GM12873 (cell line): Measurements from ENCODE around the gene GTF2A1L.

Experiments
- TF ChIP-seq, protein P1 (sequence below): IDR thresholded peaks from 2 replicates; pipeline ENCODE4 v1.5.1; 2012; ENCODE audit warnings: low read depth, mild to moderate bottlenecking, moderate library complexity, low read length, control low read depth; ENCODE audit not compliant: insufficient read depth; ENCODE audit errors: missing control alignments

The GTF2A1L gene

DNA sequence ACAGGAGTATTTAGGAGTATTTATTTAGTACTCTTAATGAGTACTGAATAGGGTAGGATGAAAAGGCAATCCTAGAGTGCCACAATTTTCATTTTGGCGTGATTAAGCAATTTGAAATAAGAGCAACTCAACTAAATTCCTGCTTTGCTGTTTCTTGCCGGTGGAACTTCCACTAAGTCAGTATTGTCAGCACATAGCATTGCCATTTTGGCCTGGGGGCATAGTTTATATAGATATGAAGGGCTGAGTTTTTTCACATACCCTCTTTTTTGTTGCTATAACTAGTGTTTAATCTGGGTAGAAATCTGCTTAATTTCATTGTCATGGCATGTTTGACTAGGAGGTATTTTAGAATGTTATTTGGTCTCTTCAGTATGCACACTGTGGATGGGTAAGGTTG, 1.9 kb downstream of the GTF2A1L start:
- TF ChIP-seq, protein P1, sequence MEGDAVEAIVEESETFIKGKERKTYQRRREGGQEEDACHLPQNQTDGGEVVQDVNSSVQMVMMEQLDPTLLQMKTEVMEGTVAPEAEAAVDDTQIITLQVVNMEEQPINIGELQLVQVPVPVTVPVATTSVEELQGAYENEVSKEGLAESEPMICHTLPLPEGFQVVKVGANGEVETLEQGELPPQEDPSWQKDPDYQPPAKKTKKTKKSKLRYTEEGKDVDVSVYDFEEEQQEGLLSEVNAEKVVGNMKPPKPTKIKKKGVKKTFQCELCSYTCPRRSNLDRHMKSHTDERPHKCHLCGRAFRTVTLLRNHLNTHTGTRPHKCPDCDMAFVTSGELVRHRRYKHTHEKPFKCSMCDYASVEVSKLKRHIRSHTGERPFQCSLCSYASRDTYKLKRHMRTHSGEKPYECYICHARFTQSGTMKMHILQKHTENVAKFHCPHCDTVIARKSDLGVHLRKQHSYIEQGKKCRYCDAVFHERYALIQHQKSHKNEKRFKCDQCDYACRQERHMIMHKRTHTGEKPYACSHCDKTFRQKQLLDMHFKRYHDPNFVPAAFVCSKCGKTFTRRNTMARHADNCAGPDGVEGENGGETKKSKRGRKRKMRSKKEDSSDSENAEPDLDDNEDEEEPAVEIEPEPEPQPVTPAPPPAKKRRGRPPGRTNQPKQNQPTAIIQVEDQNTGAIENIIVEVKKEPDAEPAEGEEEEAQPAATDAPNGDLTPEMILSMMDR = no peak

DNA sequence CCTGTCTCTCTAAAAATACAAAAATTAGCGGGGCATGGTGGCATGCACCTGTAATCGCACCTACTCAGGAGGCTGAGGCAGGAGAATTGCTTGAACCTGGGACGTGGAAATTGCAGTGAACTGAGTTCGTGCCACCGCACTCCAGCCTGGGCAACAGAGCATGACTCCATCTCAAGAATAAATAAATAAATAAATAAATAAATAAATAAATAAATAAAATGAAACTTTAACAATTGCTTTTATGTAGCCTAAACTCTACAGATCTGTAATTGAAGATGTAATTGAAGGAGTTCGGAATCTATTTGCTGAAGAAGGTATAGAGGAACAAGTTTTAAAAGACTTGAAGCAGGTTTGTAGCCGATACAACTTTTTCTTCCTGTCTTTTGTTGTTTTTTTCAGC, 2.9 kb downstream of the GTF2A1L start:
- TF ChIP-seq, protein P1 = no peak

DNA sequence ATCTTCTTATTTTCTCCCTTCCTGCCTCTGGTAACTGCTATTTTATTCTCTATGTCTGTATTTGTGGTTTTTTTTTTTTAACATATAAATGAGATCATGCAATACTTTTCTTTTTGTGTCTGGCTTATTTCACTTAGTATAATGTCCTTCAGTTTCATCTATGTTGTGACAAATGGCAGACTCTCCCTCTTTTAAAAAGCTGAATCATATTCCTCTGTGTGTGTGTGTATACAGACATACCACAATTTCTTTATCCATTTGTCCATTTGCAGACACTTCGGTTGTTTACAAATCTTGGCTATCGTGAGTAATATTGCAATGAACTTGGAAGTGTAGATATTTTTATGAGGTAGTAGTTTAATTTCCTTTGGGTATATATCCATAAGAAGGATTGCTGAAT, 7.0 kb downstream of the GTF2A1L start:
- TF ChIP-seq, protein P1 = no peak

DNA sequence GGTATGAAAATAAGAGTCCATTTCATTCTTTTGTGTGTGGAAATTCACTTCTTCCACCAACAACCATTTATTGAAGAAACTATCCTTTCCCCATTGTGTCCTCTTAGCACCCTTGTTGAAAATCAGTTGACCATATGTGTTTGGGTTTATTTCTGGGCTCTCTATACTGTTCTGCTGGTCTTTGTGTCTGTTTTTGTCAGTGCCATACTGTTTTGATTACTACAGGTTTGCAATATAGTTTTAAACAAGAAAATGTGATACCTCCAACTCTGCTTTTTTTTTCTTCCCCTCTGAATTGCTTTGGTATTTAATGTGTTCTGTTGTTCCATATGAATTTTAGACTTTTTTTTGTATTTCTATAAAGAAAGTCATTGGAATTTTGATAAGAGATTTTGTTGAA, 8.4 kb downstream of the GTF2A1L start:
- TF ChIP-seq, protein P1 = no peak

DNA sequence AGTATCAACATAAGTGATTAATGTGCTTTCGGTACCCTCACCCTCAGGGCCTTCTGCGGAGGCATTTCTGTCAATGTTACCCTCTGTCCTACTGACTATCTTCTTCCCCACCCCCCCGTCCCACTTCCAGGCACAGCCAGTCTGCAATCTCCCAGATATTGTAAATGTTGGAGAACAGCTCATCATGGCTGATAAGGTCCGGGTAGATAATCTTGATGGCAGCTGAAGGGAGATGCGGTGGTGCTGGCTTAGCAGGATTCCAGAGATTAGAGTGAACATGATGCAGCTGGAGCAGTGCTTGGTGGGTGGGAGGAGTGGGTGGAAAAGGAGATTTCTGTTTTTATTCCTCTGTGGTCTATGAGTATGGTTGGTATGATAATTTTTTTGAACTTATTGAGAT, 15.5 kb downstream of the GTF2A1L start:
- TF ChIP-seq, protein P1 = no peak

DNA sequence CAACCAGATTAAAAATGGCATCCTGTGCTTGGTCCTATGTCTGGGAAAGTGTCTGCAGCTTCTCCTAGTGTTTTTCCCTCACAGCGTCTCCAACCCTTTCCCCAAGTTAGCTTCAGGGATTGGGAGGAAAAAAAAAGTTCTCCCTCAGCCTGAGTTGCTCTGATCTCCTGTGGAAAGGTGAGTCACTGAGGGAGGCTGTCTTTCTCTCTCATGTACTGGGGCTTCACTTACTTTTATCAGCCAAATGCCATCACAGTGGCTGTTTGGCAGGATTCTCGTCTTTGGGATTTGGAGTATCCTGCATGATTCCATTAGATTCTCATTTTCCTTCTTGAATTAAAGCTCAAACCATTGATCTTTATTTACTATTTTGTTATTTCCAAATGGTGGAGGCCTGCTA, 18.1 kb downstream of the GTF2A1L start:
- TF ChIP-seq, protein P1 = no peak

DNA sequence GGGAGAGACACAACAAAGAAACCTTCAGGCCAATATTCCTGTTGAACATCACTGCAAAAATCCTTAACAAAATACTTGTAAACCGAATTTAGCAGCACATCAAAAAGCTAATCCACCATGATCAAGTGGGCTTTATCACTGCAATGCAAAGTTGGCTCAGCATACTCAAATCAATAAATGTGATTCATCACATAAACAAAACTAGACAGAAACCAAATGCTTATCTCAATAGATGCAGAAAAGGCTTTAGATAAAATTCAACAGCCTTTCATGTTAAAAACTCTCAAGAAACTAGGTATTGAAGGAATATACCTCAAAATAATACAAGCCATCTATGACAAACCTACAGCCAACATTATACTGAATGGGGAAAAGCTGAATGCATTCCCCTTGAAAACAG, 20.6 kb downstream of the GTF2A1L start:
- TF ChIP-seq, protein P1 = no peak
